Fibroblast of pulmonary artery (primary cell): ENCODE results near the gene STK24.

ENCODE experiments used
- DNase-seq: peaks from one replicate; pipeline ENCODE4 v3.0.0-alpha.2; 2010; ENCODE audit warnings: low read depth
- H3K4me3 ChIP-seq: replicated peaks from 2 replicates; pipeline ENCODE4 v1.5.1; 2011; ENCODE audit warnings: low read depth, mild to moderate bottlenecking, control low read depth, low read length, moderate library complexity
- TF ChIP-seq, protein P1 (sequence below): IDR thresholded peaks from 2 replicates; pipeline ENCODE4 v1.5.1; 2011; ENCODE audit warnings: mild to moderate bottlenecking, control low read depth, low read length, inconsistent platforms; ENCODE audit errors: missing control alignments

The STK24 gene

DNA sequence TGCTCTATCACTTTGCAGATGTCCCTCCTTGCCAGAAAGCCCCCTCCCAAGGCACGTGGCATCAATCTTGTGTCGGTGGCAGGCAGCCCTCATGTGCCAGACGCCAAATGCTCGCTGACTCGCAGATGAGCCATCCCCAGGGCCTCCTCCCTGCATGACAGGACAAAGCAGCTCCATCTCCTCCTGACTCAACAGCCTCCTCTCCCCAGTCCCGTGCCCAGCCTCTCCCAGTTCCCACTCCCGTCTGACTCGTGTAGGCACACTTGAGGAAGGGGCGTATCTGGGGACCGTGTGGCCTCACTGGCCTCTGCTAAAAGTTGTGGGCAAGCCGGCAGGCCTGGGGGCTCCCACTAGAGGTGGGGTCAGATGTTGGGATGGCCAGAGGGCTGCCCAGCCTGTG, 133.6 kb downstream of the STK24 start:
- DNase-seq = peak; percentile 60
- TF ChIP-seq, protein P1, sequence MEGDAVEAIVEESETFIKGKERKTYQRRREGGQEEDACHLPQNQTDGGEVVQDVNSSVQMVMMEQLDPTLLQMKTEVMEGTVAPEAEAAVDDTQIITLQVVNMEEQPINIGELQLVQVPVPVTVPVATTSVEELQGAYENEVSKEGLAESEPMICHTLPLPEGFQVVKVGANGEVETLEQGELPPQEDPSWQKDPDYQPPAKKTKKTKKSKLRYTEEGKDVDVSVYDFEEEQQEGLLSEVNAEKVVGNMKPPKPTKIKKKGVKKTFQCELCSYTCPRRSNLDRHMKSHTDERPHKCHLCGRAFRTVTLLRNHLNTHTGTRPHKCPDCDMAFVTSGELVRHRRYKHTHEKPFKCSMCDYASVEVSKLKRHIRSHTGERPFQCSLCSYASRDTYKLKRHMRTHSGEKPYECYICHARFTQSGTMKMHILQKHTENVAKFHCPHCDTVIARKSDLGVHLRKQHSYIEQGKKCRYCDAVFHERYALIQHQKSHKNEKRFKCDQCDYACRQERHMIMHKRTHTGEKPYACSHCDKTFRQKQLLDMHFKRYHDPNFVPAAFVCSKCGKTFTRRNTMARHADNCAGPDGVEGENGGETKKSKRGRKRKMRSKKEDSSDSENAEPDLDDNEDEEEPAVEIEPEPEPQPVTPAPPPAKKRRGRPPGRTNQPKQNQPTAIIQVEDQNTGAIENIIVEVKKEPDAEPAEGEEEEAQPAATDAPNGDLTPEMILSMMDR = no peak
- H3K4me3 ChIP-seq = no peak overlapping the region

DNA sequence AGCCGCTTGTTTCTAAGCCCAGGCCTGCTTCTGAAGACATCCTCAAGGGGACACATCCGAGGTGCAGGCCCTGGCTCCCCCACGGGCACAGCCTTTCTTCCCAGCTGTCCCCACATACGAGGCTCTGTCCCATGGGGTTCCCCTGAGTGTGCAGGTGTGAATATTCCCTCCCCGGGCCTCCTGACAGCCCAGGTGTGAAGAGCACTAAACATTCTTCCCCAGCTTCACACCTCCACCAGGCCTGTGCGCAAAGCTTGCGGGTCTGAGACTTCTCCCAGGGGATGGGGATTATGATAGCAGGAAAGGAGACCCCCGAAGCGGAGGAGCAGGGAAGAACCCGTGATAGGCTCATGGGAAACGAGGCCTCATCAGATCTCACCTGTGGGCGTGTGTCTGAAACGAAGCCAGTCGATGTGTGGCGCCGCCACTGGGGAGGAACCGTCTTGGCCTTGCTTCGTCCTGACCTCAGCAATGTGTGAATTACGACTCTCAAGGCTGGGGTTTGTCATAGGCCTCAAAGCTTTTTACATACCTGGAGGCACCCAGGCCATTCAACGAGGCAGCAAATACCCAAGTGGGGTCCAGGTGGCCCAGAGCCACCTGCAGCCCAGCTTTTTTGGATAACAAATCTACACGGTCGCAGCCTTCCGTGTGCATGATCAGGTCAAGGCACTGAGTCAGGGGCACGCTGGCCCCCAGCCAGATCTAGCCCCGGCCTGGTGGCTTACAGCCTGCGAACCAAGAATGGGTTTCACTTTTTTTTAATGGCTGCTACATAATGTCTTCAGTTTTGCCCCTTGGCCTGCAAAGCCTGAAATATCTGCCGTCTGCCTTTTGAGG, 134.3 kb downstream of the STK24 start:
- H3K4me3 ChIP-seq = no peak overlapping the region
- no peak for DNase-seq
- TF ChIP-seq, protein P1 = no peak

DNA sequence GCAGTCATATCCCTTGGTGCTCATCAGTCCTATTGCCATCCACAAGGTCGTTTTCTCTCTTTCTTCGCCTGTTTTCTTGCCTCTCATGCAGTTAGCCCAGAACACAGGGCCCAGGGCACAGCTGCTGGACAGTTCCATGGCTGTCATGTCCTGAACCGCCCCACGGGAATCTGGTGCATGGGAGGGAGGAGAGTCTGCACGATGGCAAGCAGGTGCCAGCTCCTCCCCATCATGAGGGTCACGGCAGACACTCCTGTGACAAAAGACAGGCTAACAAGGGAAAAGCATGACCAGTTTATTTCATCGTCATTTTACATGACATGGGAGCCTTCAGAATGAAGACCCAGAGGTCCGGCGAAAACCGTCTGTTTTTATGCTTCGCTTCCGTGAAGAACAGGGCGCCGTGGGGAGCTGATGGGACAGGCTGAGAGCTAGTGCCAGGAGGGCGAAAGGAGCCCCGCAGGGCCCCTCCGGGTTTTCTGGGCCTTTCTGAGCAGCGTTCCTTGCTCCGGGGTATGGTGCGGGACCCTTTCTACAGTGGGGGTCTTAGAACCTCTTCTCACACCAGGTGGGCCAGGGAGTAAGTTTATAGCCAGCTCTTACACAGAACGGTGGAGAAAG, 135.7 kb downstream of the STK24 start:
- TF ChIP-seq, protein P1 = no peak
- H3K4me3 ChIP-seq = no peak overlapping the region
- no peak for DNase-seq

DNA sequence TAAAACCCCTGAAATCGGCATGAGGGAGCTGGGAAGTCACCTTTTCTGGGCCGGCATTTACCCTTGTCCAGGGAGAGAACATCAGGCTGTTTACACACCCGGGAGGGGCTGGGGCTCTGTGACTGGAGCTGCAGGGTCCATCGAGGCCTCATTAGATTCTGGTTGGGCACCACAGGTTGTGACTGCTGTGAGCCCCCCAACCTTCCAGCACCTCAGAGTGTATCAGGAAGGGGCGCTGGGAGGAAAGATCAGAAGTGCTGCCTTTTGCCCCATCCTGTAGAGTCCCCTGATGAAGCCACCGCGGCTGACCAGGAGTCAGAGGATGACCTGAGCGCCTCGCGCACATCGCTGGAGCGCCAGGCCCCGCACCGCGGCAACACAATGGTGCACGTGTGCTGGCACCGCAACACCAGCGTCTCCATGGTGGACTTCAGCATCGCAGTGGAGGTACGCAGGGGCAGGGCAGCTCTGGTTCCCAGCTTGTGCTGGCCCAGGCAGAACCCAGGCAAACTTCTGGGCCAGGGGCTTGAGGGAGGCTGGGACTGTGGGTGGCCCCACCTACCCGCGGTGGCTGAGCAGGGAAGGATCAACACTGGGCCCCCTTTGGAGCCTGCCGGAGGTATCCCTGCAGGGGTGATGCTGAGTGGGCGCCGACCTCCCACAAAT, 136.4 kb downstream of the STK24 start:
- no peak overlapping the region for H3K4me3 ChIP-seq
- TF ChIP-seq, protein P1 = no peak
- no peak for DNase-seq

DNA sequence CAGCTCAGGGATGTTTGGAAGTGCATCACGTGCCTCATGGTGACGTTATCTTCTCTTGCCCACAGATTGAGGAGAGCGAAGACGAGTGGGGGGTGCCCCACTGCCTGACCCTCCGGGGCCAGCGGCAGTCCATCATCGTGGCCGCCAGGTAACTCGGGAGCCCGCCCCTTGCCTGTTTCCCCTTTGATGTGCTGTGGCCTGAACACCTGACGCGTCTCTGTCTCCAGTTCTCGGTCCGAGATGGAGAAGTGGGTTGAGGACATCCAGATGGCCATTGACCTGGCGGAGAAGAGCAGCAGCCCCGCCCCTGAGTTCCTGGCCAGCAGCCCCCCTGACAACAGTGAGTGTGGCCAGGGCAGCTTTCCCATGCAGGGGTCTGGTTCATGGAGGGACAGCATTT, 137.0 kb downstream of the STK24 start:
- DNase-seq = no peak
- H3K4me3 ChIP-seq = no peak overlapping the region
- TF ChIP-seq, protein P1 = no peak

DNA sequence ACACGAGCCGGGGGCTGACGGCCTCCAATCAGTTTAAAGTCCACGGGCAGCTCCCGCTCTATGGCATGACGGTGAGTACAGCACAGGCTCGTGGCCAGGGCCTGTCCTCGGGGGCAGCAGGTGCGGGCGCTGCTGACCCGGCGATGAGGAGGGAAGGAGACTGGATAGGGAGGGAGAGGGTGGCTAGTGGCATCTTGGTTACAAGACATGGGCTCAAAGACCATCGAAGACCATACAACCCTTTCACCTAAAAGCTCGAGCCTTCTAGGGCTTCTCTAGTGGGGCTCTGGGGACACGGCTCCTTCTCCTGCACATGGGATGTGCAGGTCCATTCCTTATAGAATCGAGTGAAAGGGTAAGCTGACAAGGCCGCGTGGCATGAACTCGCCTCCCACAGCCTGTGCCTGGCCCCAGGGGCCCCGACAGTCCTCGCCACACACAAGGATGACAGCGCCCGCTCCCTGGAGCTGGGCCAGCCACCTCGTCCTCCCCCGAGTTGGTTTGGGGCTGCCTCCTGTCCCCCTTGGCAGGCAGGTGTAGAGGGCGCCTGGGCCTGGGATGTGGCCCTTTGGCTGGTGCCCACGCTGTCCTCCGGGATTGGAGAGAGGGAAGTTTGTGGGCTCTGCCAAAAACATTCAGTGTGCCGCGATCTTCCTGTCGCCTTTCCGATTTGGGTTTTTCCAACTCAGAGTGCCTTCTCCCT, 137.6 kb downstream of the STK24 start:
- DNase-seq = no peak
- H3K4me3 ChIP-seq = no peak overlapping the region
- TF ChIP-seq, protein P1 = no peak
